ENCODE results near the gene UBE2G2.

The UBE2G2 gene

DNA sequence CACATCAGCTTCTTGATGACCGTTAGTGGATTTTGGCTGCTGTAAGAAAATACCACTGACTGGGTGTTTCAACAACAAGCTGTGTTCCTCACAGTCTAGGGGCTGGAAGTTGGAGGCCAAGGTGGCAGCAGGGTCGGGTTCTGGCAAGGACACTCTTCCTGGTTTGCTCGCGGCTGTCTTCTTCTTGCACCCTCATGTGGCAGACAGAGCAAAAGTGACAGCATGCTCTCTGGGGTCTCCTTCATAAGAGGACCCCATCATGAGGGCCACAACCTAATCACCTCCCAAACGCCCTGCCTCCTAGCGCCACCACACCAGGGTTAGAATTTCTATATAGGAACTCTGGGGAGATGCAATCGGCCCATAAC, 71.6 kb downstream of the UBE2G2 start:
- Histone ChIP-seq H3K27me3 (replicated peaks; ENCODE audit: control insufficient read depth, insufficient read depth, low read length) (no peaks in the 10 kb centered on the region; the same call in 1 of the 2 replicates), H3K36me3 (ENCODE audit: control insufficient read depth, insufficient read depth, low read length) (no peaks in the 10 kb centered on the region), H3K4me3 (replicated peaks; ENCODE audit: low read depth, low read length) (no peak overlapping the region)
- DNase-seq (ENCODE audit: extremely low read depth, insufficient read length): no peak
- TF ChIP-seq, protein P1, sequence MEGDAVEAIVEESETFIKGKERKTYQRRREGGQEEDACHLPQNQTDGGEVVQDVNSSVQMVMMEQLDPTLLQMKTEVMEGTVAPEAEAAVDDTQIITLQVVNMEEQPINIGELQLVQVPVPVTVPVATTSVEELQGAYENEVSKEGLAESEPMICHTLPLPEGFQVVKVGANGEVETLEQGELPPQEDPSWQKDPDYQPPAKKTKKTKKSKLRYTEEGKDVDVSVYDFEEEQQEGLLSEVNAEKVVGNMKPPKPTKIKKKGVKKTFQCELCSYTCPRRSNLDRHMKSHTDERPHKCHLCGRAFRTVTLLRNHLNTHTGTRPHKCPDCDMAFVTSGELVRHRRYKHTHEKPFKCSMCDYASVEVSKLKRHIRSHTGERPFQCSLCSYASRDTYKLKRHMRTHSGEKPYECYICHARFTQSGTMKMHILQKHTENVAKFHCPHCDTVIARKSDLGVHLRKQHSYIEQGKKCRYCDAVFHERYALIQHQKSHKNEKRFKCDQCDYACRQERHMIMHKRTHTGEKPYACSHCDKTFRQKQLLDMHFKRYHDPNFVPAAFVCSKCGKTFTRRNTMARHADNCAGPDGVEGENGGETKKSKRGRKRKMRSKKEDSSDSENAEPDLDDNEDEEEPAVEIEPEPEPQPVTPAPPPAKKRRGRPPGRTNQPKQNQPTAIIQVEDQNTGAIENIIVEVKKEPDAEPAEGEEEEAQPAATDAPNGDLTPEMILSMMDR (IDR thresholded peaks at IDR 0.05; ENCODE audit: insufficient read depth, low read length, poor library complexity, severe bottlenecking): no peak

DNA sequence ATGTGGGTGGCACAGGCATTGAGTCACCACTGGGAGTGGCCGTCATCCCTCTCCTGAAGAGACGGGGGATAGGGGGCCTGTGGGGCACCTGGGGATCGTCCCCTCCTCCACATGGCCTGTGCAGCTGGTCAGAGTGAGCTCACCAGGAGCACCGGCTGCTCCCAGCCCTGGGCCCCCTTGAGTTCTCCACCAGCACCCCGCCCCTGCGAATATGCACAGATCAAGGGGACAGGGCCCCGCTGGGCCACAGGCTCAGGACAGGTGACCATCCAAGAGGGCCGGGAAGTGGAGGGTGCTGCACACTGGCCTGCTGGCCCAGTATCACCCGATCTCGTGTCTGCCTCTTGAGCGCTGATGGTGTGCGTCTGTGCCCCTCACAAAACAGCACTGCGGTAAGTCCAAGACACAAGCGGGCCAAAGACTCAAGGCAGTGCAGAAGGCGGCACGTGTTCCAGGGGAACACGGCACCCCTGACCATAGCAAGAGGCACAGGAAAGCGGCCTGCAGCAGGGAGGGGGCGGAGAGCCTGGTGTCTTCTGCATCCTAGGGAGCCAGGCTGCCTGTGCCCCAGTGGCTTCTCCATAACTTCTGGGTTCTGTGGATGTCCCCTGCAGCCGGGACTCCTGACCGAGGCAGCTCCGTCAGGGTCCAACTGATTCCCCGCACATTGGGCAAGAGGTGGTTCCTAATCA, 72.1 kb downstream of the UBE2G2 start:
- H3K27me3 ChIP-seq (replicated peaks; ENCODE audit: control insufficient read depth, insufficient read depth, low read length): no peaks in the 10 kb centered on the region; the same call in 1 of the 2 replicates
- TF ChIP-seq, protein P1 (IDR thresholded peaks at IDR 0.05; ENCODE audit: insufficient read depth, low read length, poor library complexity, severe bottlenecking): no peak
- no peak for DNase-seq (ENCODE audit: extremely low read depth, insufficient read length)
- H3K36me3 ChIP-seq (ENCODE audit: control insufficient read depth, insufficient read depth, low read length): no peaks in the 10 kb centered on the region
- no peak overlapping the region for H3K4me3 ChIP-seq (replicated peaks; ENCODE audit: low read depth, low read length)

DNA sequence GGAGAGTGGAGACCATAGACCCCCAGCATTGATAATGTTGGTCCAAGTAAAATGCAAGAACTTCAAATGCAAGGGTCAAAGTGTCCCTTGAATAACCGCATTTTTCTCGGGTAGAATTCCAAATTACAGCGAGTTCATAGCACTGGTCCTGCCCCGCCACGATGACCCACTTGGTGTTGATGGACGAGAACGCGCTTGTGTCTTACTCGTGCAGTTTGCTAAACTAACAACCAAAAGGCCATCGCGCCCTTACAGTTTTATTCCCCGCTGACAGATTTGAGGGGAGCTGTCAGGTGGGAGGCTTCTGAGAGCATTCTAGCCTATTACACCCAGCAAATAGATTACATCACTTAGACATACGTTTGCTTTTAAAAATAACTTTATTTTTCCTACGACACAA, 72.9 kb downstream of the UBE2G2 start:
- Histone ChIP-seq H3K36me3 (ENCODE audit: control insufficient read depth, insufficient read depth, low read length) (no peaks in the 10 kb centered on the region), H3K4me3 (replicated peaks; ENCODE audit: low read depth, low read length) (no peak overlapping the region), H3K27me3 (replicated peaks; ENCODE audit: control insufficient read depth, insufficient read depth, low read length) (no peaks in the 10 kb centered on the region; the same call in 1 of the 2 replicates)
- TF ChIP-seq, protein P1 (IDR thresholded peaks at IDR 0.05; ENCODE audit: insufficient read depth, low read length, poor library complexity, severe bottlenecking): no peak
- DNase-seq (ENCODE audit: extremely low read depth, insufficient read length): no peak

DNA sequence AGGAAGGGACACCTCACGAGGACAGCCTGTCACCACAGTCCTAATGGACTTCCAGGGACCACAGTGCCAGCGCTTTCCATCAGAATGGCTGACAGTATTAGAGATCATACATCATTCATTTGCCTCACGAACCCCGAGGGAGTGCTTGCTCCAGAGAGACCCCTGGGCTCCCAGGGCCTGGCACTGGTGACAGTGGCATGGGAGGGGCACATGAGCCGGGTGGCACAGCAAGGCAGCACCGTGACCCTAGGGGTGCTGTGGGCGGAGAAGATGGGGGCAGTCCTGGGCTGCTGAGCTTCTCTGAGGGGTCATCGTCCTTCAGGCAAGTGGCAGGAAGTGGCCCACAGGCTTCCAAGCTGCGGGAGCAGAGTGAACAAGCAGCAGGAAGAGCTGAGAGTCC, 73.9 kb downstream of the UBE2G2 start:
- Histone ChIP-seq H3K27me3 (replicated peaks; ENCODE audit: control insufficient read depth, insufficient read depth, low read length) (no peaks in the 10 kb centered on the region; the same call in 1 of the 2 replicates), H3K36me3 (ENCODE audit: control insufficient read depth, insufficient read depth, low read length) (no peaks in the 10 kb centered on the region), H3K4me3 (replicated peaks; ENCODE audit: low read depth, low read length) (no peak overlapping the region)
- TF ChIP-seq, protein P1 (IDR thresholded peaks at IDR 0.05; ENCODE audit: insufficient read depth, low read length, poor library complexity, severe bottlenecking): no peak
- no peak for DNase-seq (ENCODE audit: extremely low read depth, insufficient read length)

DNA sequence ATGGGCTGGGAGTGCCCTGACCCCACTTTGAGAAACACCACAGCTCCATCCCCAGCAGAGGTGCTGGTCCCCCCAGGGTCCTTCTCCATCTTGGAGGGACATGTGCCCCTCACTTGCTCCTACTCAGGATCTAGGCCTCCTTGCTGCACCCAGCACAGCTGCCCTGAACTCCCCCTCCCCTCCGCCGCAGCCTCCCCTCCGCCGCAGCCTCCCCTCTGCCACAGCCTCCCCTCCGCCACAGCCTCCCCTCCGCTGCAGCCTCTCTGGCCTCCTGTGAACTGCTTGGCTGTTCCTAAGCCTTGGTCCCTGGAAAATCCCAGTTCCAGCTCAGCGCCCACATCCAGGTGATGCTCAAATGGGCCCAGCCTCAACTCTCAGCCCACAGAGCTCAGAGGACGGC, 74.3 kb downstream of the UBE2G2 start:
- Histone ChIP-seq H3K27me3 (replicated peaks; ENCODE audit: control insufficient read depth, insufficient read depth, low read length) (no peaks in the 10 kb centered on the region; the same call in 1 of the 2 replicates), H3K4me3 (replicated peaks; ENCODE audit: low read depth, low read length) (no peak overlapping the region), H3K36me3 (ENCODE audit: control insufficient read depth, insufficient read depth, low read length) (no peaks in the 10 kb centered on the region)
- no peak for DNase-seq (ENCODE audit: extremely low read depth, insufficient read length)
- TF ChIP-seq, protein P1 (IDR thresholded peaks at IDR 0.05; ENCODE audit: insufficient read depth, low read length, poor library complexity, severe bottlenecking): no peak

Measured in GM06990 (cell line).